Colonic mucosa (tissue), 4 donors: ENCODE data around the gene KLHDC2. TPM values are rescaled to one million over a fixed set of nuclear protein-coding genes. Genes with fewer than 3 reads are reported as not detected.
"Not testable (repeated sequence)": the region's sequence is repeated elsewhere in the genome, so short reads cannot be mapped to it uniquely, and the experiment has no call there.

Experiments
- DNase-seq: peaks from one replicate; pipeline ENCODE4 v3.0.0-alpha.2; 2020
- H3K27ac ChIP-seq: fragments of 200-600 bp; one replicate; pipeline ENCODE4 v1.8.0; 2021
- H3K27me3 ChIP-seq: fragments of 200-600 bp; one replicate; pipeline ENCODE4 v1.8.0; 2021
- H3K36me3 ChIP-seq: fragments of 200-600 bp; one replicate; pipeline ENCODE4 v1.8.0; 2021
- H3K4me1 ChIP-seq: fragments of 200-600 bp; one replicate; pipeline ENCODE4 v1.8.0; 2021; ENCODE audit warnings: mild to moderate bottlenecking
- H3K4me3 ChIP-seq: fragments of 200-600 bp; one replicate; pipeline ENCODE4 v1.8.0; 2021
- H3K9ac ChIP-seq, 2 donors: one replicate each; pipeline ENCODE4 v1.7.0; 2013; ENCODE audit warnings: control low read depth in 2 of 2, low read depth in 2 of 2, low read length in 2 of 2
- H3K9me3 ChIP-seq: fragments of 200-600 bp; one replicate; pipeline ENCODE4 v1.8.0; 2021
- intact Hi-C: fragments of 100-400 bp; cut with DNase I; formaldehyde crosslinking; loops from one replicate; pipeline ENCODE4 v1.14.1; 2022
- total RNA-seq, 2 donors: library from RNA; stranded (reverse); fragmentation: NEBNext Ultra II Directional in 1 of 2; extraction: Animal tissue kit (Norgen Biotek cat#: 25700) in 1 of 2; gene quantifications; one replicate each; pipeline ENCODE4 v1.2.1, GENCODE V29; 2021
- TF ChIP-seq, protein P1 (sequence below): fragments of 200-600 bp; IDR thresholded peaks from one replicate; pipeline ENCODE4 v1.8.0; 2022; ENCODE audit warnings: antibody characterized with exemption, mild to moderate bottlenecking
- donor health status: healthy.
- donor health status: DM: no; HTN: no; CAD: no.
- donor health status: DM: no; HTN: no; CAD: no.

KLHDC2 gene
- total RNA-seq, 2 donors from 2014 or later: 37.5 to 68.7 TPM

DNA sequence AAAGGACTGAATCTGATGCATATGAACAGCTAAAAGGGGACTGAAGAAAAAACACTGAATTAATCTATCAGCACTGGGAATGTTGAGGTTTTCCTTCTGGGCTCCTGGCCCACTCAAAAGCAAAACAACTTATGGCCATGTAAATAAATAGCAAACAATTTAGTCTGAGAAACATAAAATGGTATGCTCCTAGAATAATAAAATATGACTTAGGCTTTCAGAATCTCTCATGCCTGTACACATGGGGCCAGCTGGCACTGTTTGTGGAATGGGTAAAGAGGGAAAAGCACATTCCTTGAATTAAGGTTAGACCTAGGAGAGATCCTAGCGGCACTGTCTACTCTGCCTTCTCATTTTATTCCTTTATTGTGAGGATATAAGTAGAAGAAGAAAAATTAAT lies 6.2 kb downstream of the KLHDC2 start:
- DNase-seq: no peak
- intact Hi-C loops: no loop called here
- Histone ChIP-seq H3K9me3 (no peaks in the 10 kb centered on the region), H3K27me3 (no peaks in the 10 kb centered on the region), H3K4me3 (no peak overlapping the region), H3K27ac (no peak overlapping the region), H3K9ac (no peak overlapping the region), H3K4me1 (peaks cover 10% of the 10 kb centered on the region), H3K36me3 (peaks cover 3% of the 10 kb centered on the region)
- TF ChIP-seq, protein P1, sequence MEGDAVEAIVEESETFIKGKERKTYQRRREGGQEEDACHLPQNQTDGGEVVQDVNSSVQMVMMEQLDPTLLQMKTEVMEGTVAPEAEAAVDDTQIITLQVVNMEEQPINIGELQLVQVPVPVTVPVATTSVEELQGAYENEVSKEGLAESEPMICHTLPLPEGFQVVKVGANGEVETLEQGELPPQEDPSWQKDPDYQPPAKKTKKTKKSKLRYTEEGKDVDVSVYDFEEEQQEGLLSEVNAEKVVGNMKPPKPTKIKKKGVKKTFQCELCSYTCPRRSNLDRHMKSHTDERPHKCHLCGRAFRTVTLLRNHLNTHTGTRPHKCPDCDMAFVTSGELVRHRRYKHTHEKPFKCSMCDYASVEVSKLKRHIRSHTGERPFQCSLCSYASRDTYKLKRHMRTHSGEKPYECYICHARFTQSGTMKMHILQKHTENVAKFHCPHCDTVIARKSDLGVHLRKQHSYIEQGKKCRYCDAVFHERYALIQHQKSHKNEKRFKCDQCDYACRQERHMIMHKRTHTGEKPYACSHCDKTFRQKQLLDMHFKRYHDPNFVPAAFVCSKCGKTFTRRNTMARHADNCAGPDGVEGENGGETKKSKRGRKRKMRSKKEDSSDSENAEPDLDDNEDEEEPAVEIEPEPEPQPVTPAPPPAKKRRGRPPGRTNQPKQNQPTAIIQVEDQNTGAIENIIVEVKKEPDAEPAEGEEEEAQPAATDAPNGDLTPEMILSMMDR: no peak

DNA sequence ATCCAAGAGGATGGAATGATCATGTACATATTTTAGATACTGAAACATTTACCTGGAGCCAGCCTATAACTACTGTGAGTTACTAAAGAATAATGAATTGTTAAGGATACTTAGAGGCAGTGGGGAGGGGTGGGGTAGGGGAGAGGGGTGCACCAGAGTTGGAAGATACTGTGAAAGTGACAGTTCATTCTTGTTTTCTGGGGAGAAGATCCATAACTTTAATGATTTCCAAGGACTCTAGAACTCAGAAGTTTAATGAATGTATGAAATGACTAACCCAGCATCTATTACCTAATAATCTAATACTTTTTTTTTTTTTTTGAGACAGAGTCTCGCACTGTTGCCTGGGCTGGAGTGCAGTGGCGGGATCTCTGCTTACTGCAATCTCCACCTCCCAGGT lies 10.5 kb downstream of the KLHDC2 start:
- H3K9ac ChIP-seq: no peak overlapping the region
- H3K27ac ChIP-seq: no peak overlapping the region
- H3K27me3 ChIP-seq: no peaks in the 10 kb centered on the region
- H3K4me3 ChIP-seq: no peak overlapping the region
- H3K36me3 ChIP-seq: peaks cover 12% of the 10 kb centered on the region
- no peak for DNase-seq
- TF ChIP-seq, protein P1: no peak
- no peaks in the 10 kb centered on the region for H3K4me1 ChIP-seq
- no peaks in the 10 kb centered on the region for H3K9me3 ChIP-seq
- intact Hi-C loops: no loop called here

DNA sequence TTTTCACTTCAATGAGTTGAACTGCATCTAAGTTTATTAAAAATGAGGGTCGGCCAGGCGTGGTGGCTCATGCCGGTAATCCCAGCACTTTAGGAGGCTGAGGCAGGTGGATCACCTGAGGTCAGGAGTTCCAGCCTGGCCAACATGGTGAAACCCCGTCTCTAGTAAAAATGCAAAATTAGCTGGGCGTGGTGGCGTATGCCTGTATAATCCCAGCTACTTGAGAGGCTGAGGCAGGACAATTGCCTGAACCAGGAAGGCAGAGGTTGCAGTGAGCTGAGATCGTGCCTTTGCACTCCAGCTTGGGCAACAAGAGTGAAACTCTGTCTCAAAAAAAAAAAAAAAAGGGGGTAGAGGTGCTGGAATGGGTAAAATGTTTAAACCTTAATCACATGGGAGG lies 13.1 kb downstream of the KLHDC2 start:
- intact Hi-C loops, H3K27ac ChIP-seq, H3K27me3 ChIP-seq, H3K4me3 ChIP-seq, H3K9me3 ChIP-seq, H3K4me1 ChIP-seq, H3K9ac ChIP-seq: not testable (repeated sequence)
- peak; percentile 34 for DNase-seq
- H3K36me3 ChIP-seq: peaks cover 20% of the 10 kb centered on the region

DNA sequence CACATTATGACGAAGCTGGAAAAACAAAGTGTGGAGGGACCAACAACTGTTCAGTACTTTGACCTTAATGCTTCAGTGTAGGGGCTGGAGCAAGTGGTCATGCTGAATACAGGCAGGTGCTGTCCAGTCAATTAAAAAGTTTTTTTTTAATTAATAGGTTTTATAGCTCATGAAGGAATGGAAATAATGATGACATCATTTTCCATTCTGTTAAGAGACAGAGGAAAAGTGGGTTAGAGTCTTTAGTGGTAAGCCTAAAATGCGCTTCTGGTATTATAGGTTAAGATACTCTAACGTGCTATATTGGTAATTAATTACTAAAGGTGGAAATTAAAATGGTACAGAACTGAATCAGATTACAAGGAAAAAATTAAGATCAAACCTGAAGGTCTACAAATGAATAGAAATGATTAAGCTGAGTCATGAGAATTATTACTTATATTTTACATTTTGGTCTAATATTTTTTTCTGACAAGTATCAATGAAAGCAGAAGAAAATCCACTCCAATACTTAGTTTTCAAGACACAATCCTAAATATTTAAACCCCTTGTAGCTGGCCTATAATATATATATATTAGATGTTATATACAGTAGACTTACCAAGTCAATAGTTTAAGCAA lies 15.6 kb downstream of the KLHDC2 start:
- intact Hi-C loops: no loop called here
- Histone ChIP-seq H3K27ac (no peak overlapping the region), H3K9ac (no peak overlapping the region), H3K36me3 (peaks cover 22% of the 10 kb centered on the region), H3K27me3 (no peaks in the 10 kb centered on the region), H3K4me1 (no peaks in the 10 kb centered on the region), H3K4me3 (no peak overlapping the region), H3K9me3 (no peaks in the 10 kb centered on the region)
- DNase-seq: no peak
- TF ChIP-seq, protein P1: no peak

DNA sequence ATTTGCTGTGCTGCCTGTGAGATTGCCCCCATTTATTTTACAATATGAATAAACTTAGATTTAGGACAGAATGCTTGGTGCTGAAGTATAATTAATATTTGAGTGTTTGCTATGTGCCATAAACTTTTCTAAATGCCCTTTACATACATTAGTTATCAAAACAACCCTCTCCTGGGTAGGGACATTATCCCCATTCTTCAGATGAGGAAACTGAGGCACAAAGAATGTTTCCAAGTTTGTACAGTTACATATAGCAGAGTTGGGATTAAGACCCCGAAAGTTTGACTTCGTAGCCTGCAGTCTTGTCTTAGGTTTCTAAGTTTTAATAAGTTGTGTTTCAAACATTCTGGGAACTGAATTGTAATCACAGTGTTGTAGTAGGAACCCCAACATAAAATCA lies 18.4 kb downstream of the KLHDC2 start:
- intact Hi-C loops: loop anchor here (5.0 kb wide), 1 partner anchor 46 kb away; no protein-coding TSS in a partner anchor
- no peak overlapping the region for H3K9ac ChIP-seq
- no peaks in the 10 kb centered on the region for H3K27me3 ChIP-seq
- TF ChIP-seq, protein P1: no peak
- H3K4me3 ChIP-seq: no peak overlapping the region
- H3K4me1 ChIP-seq: no peaks in the 10 kb centered on the region
- H3K27ac ChIP-seq: no peak overlapping the region
- H3K36me3 ChIP-seq: peaks cover 28% of the 10 kb centered on the region
- no peaks in the 10 kb centered on the region for H3K9me3 ChIP-seq
- no peak for DNase-seq

DNA sequence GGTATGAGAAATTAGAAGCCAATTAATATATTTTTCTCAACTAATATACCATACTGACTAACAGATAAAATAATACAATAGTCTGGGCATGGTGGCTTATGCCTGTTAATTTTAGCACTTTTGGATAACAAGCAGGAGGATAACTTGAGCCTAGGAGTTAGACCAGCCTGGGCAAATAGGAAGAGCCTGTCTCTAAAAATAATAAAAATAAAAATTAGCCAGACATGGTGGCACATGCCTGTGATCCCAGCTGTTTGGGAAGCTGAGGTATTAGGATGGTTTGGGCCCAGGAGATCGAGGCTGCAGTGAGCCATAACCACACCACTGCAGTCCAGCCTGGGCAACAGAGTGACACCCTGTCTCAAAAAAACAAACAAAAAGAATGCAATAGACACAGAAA lies 24.7 kb downstream of the KLHDC2 start:
- Histone ChIP-seq H3K27me3 (no peaks in the 10 kb centered on the region), H3K36me3 (peaks cover 10% of the 10 kb centered on the region), H3K9ac (no peak overlapping the region), H3K27ac (no peak overlapping the region), H3K9me3 (no peaks in the 10 kb centered on the region), H3K4me3 (no peak overlapping the region), H3K4me1 (no peaks in the 10 kb centered on the region)
- TF ChIP-seq, protein P1: no peak
- no peak for DNase-seq
- intact Hi-C loops: no loop called here
